ENCODE data around the gene RNF10. TPM values are rescaled to one million over a fixed set of nuclear protein-coding genes. Genes with fewer than 3 reads are reported as not detected.
A peak's percentile ranks its signal among the peaks of the same experiment; 100 is the strongest.

RNF10 gene
- total and polyA plus RNA-seq, 9 of the 15 experiments (the other 6 are each of a cell fraction or from before 2014, with no cell fraction given): 43.0 to 139 (median 80.1) TPM

GRCh38 chr12:120539303-120539702 lies 5.1 kb downstream of the RNF10 start (continued):
- TF ChIP-seq MNT (conservative IDR thresholded peaks at IDR 0.05) (0 out of 4 replicates have a peak, but pooled peaks of 1 of the 2 experiments have one; percentile 38), PKNOX1 (IDR thresholded peaks at IDR 0.05) (peak; percentile 55), BACH1 (tag; IDR thresholded peaks at IDR 0.05) (peak; percentile 80), HOXB6 (CRISPR knock-in tag; IDR thresholded peaks at IDR 0.05; ENCODE audit: borderline replicate concordance) (no peak), JUND (IDR thresholded peaks at IDR 0.05; ENCODE audit: borderline replicate concordance, low read depth, low read length) (peak; percentile 44; the same call in 1 of the 2 replicates), JUND (tag; IDR thresholded peaks at IDR 0.05; ENCODE audit: borderline replicate concordance, low read depth, low read length) (peak; percentile 55; the same call in 1 of the 3 replicates), MEIS2 (IDR thresholded peaks at IDR 0.05; ENCODE audit: partially characterized antibody) (peak; percentile 52), SIX5 (IDR thresholded peaks at IDR 0.05; ENCODE audit: borderline replicate concordance in 1 of 2, insufficient read depth in 1 of 2, low read depth in 1 of 2, low read length in 2 of 2) (no peak), TBL1XR1 (IDR thresholded peaks at IDR 0.05; ENCODE audit: low read length in 2 of 2) (peak in 1 of 2 experiments; percentile 28; a peak in 1 of 4 replicates), ZNF143 (CRISPR knock-in tag; IDR thresholded peaks at IDR 0.05) (no peak), RB1 (IDR thresholded peaks at IDR 0.05; ENCODE audit: low read depth) (no peak), PREB (CRISPR knock-in tag; IDR thresholded peaks at IDR 0.05) (no peak), TAL1 (IDR thresholded peaks at IDR 0.05) (peak; percentile 27; the same call in 1 of the 2 replicates), HNRNPL (IDR thresholded peaks at IDR 0.05; ENCODE audit: low read depth, low read length) (no peak), ZNF75A (CRISPR knock-in tag; IDR thresholded peaks at IDR 0.05) (no peak), NR2C1 (IDR thresholded peaks at IDR 0.05) (no peak), NR2C1 (tag; IDR thresholded peaks at IDR 0.05) (0 out of 2 replicates have a peak, but pooled peaks have one; percentile 12), PRDM10 (IDR thresholded peaks at IDR 0.05; ENCODE audit: partially characterized antibody) (peak; percentile 31)

Measured in K562 (cell line).